ENCODE measurements around the gene LIF. TPM values are rescaled to one million over a fixed set of nuclear protein-coding genes. Genes with fewer than 3 reads are reported as not detected.
"Not testable (repeated sequence)": the region's sequence is repeated elsewhere in the genome, so short reads cannot be mapped to it uniquely, and the experiment has no call there.

LIF gene
- total RNA-seq, 2 experiments from 2014 or later: 0.06 TPM; not detected in 1

DNA sequence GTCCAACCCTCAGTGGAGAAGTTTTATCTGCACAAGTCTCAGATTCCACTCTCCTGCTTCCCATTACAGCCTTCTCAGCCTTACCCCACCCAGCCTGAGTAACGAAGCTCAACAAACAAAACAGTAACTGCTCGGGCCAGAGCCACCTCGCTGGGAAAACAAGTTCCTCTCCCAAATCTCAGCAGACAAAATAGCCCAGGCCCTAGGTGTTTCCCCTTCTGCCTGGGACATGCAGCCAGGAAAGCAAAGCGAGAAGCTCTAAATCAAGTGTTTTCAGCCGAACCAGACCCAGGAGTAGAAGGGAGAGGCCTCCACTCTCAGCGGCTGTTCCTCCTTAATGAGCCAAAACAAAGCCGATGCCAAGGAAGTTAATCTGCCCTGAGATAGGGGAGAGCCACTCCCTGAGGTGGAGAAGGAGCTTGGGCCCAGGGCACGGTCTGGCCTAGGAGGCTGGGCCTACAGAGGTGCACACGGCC lies 44.0 kb downstream of the LIF start:
- H3K4me1 ChIP-seq (ENCODE audit: insufficient read depth, low read length, poor library complexity, severe bottlenecking): no peaks in the 10 kb centered on the region
- intact Hi-C loops (cut with micrococcal nuclease; ENCODE audit: unreplicated experiment): no loop called here
- H2AFZ ChIP-seq (ENCODE audit: low read length): no peak overlapping the region
- no peak overlapping the region for H3K4me2 ChIP-seq (ENCODE audit: low read length)
- no peak for DNase-seq (ENCODE audit: low spot score)
- no peak overlapping the region for H3K27ac ChIP-seq (ENCODE audit: low read depth, low read length, poor library complexity, severe bottlenecking)
- H3K36me3 ChIP-seq (ENCODE audit: insufficient read depth, low read length): no peaks in the 10 kb centered on the region
- no peak overlapping the region for H3K4me3 ChIP-seq (ENCODE audit: low read depth, low read length, poor library complexity, severe bottlenecking)
- BruUV-seq (replicated peaks): no TSS peak
- no peak for TF ChIP-seq EZH2phosphoT487 (IDR thresholded peaks at IDR 0.05; ENCODE audit: borderline replicate concordance, low read depth, low read length)
- TF ChIP-seq, protein P1, sequence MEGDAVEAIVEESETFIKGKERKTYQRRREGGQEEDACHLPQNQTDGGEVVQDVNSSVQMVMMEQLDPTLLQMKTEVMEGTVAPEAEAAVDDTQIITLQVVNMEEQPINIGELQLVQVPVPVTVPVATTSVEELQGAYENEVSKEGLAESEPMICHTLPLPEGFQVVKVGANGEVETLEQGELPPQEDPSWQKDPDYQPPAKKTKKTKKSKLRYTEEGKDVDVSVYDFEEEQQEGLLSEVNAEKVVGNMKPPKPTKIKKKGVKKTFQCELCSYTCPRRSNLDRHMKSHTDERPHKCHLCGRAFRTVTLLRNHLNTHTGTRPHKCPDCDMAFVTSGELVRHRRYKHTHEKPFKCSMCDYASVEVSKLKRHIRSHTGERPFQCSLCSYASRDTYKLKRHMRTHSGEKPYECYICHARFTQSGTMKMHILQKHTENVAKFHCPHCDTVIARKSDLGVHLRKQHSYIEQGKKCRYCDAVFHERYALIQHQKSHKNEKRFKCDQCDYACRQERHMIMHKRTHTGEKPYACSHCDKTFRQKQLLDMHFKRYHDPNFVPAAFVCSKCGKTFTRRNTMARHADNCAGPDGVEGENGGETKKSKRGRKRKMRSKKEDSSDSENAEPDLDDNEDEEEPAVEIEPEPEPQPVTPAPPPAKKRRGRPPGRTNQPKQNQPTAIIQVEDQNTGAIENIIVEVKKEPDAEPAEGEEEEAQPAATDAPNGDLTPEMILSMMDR (conservative IDR thresholded peaks at IDR 0.05; ENCODE audit: low read length): no peak
- ChIA-PET POLR2A (interaction anchor here (0.7 kb wide), 1 partner anchor 34 kb away, joined by 4 read pairs; no protein-coding TSS in a partner anchor), CTCF (ENCODE audit: unreplicated experiment) (no interaction called here)
- no peaks in the 10 kb centered on the region for H3K9me3 ChIP-seq (ENCODE audit: low read length)
- no peaks in the 10 kb centered on the region for H3K79me2 ChIP-seq (ENCODE audit: insufficient read depth, low read depth, low read length)
- no peaks in the 10 kb centered on the region for H4K20me1 ChIP-seq (ENCODE audit: insufficient read depth, low read length)
- no peaks in the 10 kb centered on the region for H3K9me2 ChIP-seq (ENCODE audit: insufficient read depth, low read length)

DNA sequence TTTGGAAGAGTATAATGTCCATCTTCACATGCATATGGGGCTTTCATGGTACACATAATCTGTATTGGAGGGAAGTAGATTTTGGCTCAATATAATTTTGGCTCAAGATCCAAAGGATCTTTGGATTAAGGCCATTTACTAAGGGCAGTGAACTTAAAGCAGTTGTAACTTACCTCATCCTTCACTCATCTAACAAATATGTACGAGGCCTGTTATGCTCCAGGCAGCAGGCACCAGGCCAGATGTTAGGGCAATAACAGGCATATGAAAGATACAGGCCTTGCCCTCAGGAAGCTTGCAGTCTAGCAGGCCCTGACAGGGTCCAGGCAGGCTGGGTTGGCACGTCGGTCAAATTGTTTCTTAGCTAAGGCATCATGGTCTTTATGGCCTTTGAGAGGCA lies 44.6 kb downstream of the LIF start:
- ChIA-PET CTCF (ENCODE audit: unreplicated experiment) (no interaction called here), POLR2A (interaction anchor here (0.7 kb wide), 1 partner anchor 33 kb away, joined by 4 read pairs; no protein-coding TSS in a partner anchor)
- no peaks in the 10 kb centered on the region for H3K36me3 ChIP-seq (ENCODE audit: insufficient read depth, low read length)
- H3K4me1 ChIP-seq (ENCODE audit: insufficient read depth, low read length, poor library complexity, severe bottlenecking): peaks cover 6% of the 10 kb centered on the region
- no peak overlapping the region for H3K4me3 ChIP-seq (ENCODE audit: low read depth, low read length, poor library complexity, severe bottlenecking)
- no peak for DNase-seq (ENCODE audit: low spot score)
- intact Hi-C loops (cut with micrococcal nuclease; ENCODE audit: unreplicated experiment): no loop called here
- no peaks in the 10 kb centered on the region for H3K9me3 ChIP-seq (ENCODE audit: low read length)
- H3K4me2 ChIP-seq (ENCODE audit: low read length): no peak overlapping the region
- TF ChIP-seq, protein P1 (conservative IDR thresholded peaks at IDR 0.05; ENCODE audit: low read length): no peak
- no peak for TF ChIP-seq EZH2phosphoT487 (IDR thresholded peaks at IDR 0.05; ENCODE audit: borderline replicate concordance, low read depth, low read length)
- no peak overlapping the region for H3K27ac ChIP-seq (ENCODE audit: low read depth, low read length, poor library complexity, severe bottlenecking)
- H2AFZ ChIP-seq (ENCODE audit: low read length): no peak overlapping the region
- no TSS peak for BruUV-seq (replicated peaks)
- H4K20me1 ChIP-seq (ENCODE audit: insufficient read depth, low read length): no peaks in the 10 kb centered on the region
- H3K9me2 ChIP-seq (ENCODE audit: insufficient read depth, low read length): no peaks in the 10 kb centered on the region
- H3K79me2 ChIP-seq (ENCODE audit: insufficient read depth, low read depth, low read length): no peaks in the 10 kb centered on the region

DNA sequence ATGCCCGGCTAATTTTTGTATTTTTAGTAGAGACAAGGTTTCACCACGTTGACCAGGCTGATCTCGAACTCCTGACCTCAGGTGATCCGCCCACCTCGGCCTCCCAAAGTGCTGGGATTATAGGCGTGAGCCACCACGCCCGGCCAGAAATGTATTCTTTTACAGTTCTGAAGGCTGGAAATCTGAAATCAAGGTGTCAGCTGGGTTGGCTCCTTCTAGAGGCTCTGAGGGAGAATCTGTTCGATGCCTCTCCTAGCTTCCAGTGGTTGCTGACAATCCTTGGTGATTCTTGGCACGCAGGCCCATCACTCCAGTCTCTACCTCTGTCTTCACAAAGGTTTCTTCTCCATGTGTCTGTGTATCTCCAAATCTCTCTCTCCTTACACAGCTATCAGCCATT lies 45.7 kb downstream of the LIF start:
- H3K79me2 ChIP-seq (ENCODE audit: insufficient read depth, low read depth, low read length); H3K4me2 ChIP-seq (ENCODE audit: low read length); POLR2A ChIA-PET; H3K27ac ChIP-seq (ENCODE audit: low read depth, low read length, poor library complexity, severe bottlenecking); H3K9me3 ChIP-seq (ENCODE audit: low read length); CTCF ChIA-PET (ENCODE audit: unreplicated experiment); BruUV-seq (replicated peaks); H4K20me1 ChIP-seq (ENCODE audit: insufficient read depth, low read length); DNase-seq (ENCODE audit: low spot score); intact Hi-C loops (cut with micrococcal nuclease; ENCODE audit: unreplicated experiment); H3K36me3 ChIP-seq (ENCODE audit: insufficient read depth, low read length); H3K9me2 ChIP-seq (ENCODE audit: insufficient read depth, low read length); H2AFZ ChIP-seq (ENCODE audit: low read length); H3K4me3 ChIP-seq (ENCODE audit: low read depth, low read length, poor library complexity, severe bottlenecking): not testable (repeated sequence)
- peaks cover 16% of the 10 kb centered on the region for H3K4me1 ChIP-seq (ENCODE audit: insufficient read depth, low read length, poor library complexity, severe bottlenecking)

Measured in OCI-LY7 (cell line).